Gastrocnemius medialis (tissue), 4 donors: ENCODE data around the gene CORO2B. TPM values are rescaled to one million over a fixed set of nuclear protein-coding genes. Genes with fewer than 3 reads are reported as not detected.

Source experiments
- ATAC-seq, 2 donors: fragments of 150-250 bp; one replicate each; pipeline ENCODE4 v1.9.1; 2016
- DNase-seq, 2 donors: peaks; one replicate each; pipeline ENCODE4 v3.0.0-alpha.2; 2019
- H3K27ac ChIP-seq, 4 donors: fragments of 200-600 bp; sonication (generic); 1 replicate in 1 of 4; 2 replicates in 3 of 4; pipeline ENCODE4 v1.5.1; 2016 to 2018; ENCODE audit warnings: mild to moderate bottlenecking in 2 of 4, moderate library complexity in 1 of 4
- H3K27me3 ChIP-seq, 3 donors: fragments of 200-600 bp; sonication (generic) in 2 of 3; 1 replicate in 1 of 3; 2 replicates in 2 of 3; pipeline versions ENCODE4 v1.5.1 to v1.6.0; 2016 to 2019; ENCODE audit warnings: mild to moderate bottlenecking in 1 of 3, moderate library complexity in 1 of 3
- H3K36me3 ChIP-seq, 2 donors: fragments of 200-600 bp; sonication (generic) in 1 of 2; one replicate each; pipeline ENCODE4 v1.5.1; 2017 to 2018
- H3K4me1 ChIP-seq, 2 donors: fragments of 200-600 bp; sonication (generic) in 1 of 2; one replicate each; pipeline ENCODE4 v1.5.1; 2016 to 2017; ENCODE audit warnings: mild to moderate bottlenecking in 2 of 2
- H3K4me3 ChIP-seq, 4 donors: fragments of 200-600 bp; sonication (generic) in 3 of 4; 1 replicate in 1 of 4; 2 replicates in 3 of 4; pipeline ENCODE4 v1.5.1; 2016 to 2019; ENCODE audit warnings: mild to moderate bottlenecking in 2 of 4
- H3K9me3 ChIP-seq, 3 donors: fragments of 200-600 bp; sonication (generic) in 2 of 3; 1 replicate in 1 of 3; 2 replicates in 2 of 3; pipeline ENCODE4 v1.5.1; 2016 to 2019
- POLR2A ChIP-seq, 2 donors: fragments of 450-650 bp; IDR thresholded peaks; one replicate each; pipeline ENCODE4 v1.6.1; 2017; ENCODE audit warnings: antibody characterized with exemption in 2 of 2, mild to moderate bottlenecking in 2 of 2, moderate library complexity in 2 of 2
- in situ Hi-C, 4 donors: fragments of 200-750 bp; cut with MboI; loops; one replicate each; pipeline versions ENCODE4 v1.15.0 to v1.8.0; 2017; ENCODE audit warnings: low sequenced_read_pairs in 4 of 4
- intact Hi-C: fragments of 100-400 bp; cut with DNase I; formaldehyde crosslinking; loops from one replicate; pipeline ENCODE4 v1.15.1; 2023; ENCODE audit warnings: low total_unique reads
- total RNA-seq, 4 donors: library from RNA; depleted of rRNA; stranded (reverse); fragments of >200 nt; gene quantifications; one replicate each; pipeline versions ENCODE4 v1.1.0 to v1.2.3, GENCODE V29; 2016
- TF ChIP-seq, protein P1 (sequence below), 5 experiments: fragments of 450-650 bp in 3 of 5; fragments of 200-600 bp in 2 of 5; sonication (generic) in 2 of 5; IDR thresholded peaks in 4 of 5; conservative IDR thresholded peaks in 1 of 5; 1 replicate in 4 of 5; 2 replicates in 1 of 5; pipeline ENCODE4 v1.5.1; 2016 to 2019; ENCODE audit warnings: antibody characterized with exemption in 5 of 5, mild to moderate bottlenecking in 3 of 5, moderate library complexity in 3 of 5

Gene CORO2B
- total RNA-seq, 4 donors from 2014 or later: 1.5 to 2.2 (median 1.8) TPM

DNA sequence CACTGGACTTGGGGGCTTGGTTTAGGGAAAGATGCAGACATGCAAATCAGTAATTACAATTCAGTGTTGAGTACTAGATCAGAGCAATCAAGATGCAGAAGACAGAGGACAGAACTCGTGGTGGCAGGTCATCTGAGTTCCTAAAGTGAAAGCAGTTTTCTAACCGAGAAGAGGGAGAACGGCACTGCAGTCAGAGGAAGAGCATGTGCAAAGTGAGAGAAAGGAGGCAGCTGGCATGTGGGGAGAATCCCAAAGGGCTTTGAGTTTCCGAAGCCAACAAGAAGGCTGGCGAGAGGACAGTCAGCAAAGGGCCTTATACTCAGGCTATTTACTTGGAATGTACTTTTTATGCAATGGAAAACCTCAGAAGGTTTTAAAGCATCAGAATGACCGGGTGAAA is 154.9 kb downstream of the CORO2B start:
- Histone ChIP-seq H3K27me3 (no peaks in the 10 kb centered on the region), H3K36me3 (no peaks in the 10 kb centered on the region), H3K4me1 (peaks cover 0 to 4% of the 10 kb centered on the region in 2 donors), H3K27ac (no peak overlapping the region), H3K4me3 (no peak overlapping the region), H3K9me3 (no peaks in the 10 kb centered on the region)
- intact Hi-C loops: loop anchor here (5.0 kb wide), 1 partner anchor 94 kb away; no protein-coding TSS in a partner anchor
- ATAC-seq (no peak), DNase-seq (no peak)
- TF ChIP-seq, protein P1, sequence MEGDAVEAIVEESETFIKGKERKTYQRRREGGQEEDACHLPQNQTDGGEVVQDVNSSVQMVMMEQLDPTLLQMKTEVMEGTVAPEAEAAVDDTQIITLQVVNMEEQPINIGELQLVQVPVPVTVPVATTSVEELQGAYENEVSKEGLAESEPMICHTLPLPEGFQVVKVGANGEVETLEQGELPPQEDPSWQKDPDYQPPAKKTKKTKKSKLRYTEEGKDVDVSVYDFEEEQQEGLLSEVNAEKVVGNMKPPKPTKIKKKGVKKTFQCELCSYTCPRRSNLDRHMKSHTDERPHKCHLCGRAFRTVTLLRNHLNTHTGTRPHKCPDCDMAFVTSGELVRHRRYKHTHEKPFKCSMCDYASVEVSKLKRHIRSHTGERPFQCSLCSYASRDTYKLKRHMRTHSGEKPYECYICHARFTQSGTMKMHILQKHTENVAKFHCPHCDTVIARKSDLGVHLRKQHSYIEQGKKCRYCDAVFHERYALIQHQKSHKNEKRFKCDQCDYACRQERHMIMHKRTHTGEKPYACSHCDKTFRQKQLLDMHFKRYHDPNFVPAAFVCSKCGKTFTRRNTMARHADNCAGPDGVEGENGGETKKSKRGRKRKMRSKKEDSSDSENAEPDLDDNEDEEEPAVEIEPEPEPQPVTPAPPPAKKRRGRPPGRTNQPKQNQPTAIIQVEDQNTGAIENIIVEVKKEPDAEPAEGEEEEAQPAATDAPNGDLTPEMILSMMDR (IDR thresholded peaks at IDR 0.05 in 4 of 5, conservative IDR thresholded peaks at IDR 0.05 in 1 of 5): no peak
- TF ChIP-seq POLR2A (IDR thresholded peaks at IDR 0.05): no peak
- in situ Hi-C loops: loop anchor here in 2 of 4 donors (5.0 kb wide), 1 partner anchor 144 kb away; no protein-coding TSS in a partner anchor

DNA sequence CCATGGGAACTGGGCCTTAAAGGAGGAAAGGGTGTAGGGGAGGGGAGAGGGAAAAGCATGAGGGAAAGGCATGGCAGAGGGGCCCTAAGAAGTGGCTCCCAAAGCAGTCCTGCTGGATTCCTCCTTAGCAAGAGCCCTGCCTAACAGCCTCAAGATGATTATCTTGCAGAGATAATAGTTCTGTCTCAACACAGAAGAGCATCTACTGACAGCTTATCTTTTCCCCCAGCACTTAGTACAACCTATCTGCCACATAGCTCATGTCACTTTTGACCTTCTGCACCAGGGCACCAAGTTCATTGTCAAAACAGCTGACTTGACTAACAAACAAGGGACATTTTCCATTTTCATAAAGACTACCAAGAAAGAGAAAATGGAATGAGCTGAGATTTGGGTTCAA is 155.6 kb downstream of the CORO2B start:
- intact Hi-C loops (loop anchor here (5.0 kb wide), 1 partner anchor 93 kb away; no protein-coding TSS in a partner anchor), in situ Hi-C loops (loop anchor here in 2 of 4 donors (5.0 kb wide), 1 partner anchor 143 kb away; no protein-coding TSS in a partner anchor)
- peaks cover 0 to 4% of the 10 kb centered on the region in 2 donors for H3K4me1 ChIP-seq

DNA sequence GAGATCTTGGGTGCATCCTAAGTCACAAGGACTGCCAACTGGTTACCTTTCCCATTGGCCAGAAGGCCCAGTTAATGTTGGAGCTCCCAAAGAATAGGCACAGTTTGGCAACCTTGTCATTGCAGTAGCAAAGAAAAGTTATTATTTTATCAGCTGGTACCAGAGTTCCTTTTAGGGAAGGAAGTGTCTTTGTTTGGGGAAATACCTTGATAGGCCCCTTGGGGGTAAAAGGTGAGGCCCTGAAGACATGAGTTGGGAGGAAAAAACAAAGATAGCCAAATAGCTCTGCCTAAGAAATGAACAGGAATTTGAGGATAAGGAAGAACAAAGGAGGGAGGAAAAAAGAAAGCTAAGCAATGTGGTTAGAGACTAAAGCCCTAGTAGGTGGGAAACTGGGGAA is 156.1 kb downstream of the CORO2B start:
- TF ChIP-seq POLR2A (IDR thresholded peaks at IDR 0.05): no peak
- TF ChIP-seq, protein P1 (IDR thresholded peaks at IDR 0.05 in 4 of 5, conservative IDR thresholded peaks at IDR 0.05 in 1 of 5): no peak
- in situ Hi-C loops (loop anchor here in 2 of 4 donors (5.0 kb wide), 1 partner anchor 142 kb away; no protein-coding TSS in a partner anchor), intact Hi-C loops (loop anchor here (5.0 kb wide), 1 partner anchor 92 kb away; no protein-coding TSS in a partner anchor)
- Histone ChIP-seq H3K9me3 (no peaks in the 10 kb centered on the region), H3K36me3 (no peaks in the 10 kb centered on the region), H3K4me1 (peaks cover 0 to 4% of the 10 kb centered on the region in 2 donors), H3K27me3 (no peaks in the 10 kb centered on the region), H3K27ac (no peak overlapping the region), H3K4me3 (no peak overlapping the region)
- no peak for DNase-seq
- ATAC-seq: no peak

More for the DNA sequence above, 155.6 kb downstream of the CORO2B start:
- H3K27ac ChIP-seq: no peak overlapping the region
- no peak overlapping the region for H3K4me3 ChIP-seq
- ATAC-seq (no peak), DNase-seq (no peak)
- no peaks in the 10 kb centered on the region for H3K27me3 ChIP-seq
- H3K36me3 ChIP-seq: no peaks in the 10 kb centered on the region
- no peaks in the 10 kb centered on the region for H3K9me3 ChIP-seq
- TF ChIP-seq POLR2A (IDR thresholded peaks at IDR 0.05): no peak
- TF ChIP-seq, protein P1 (IDR thresholded peaks at IDR 0.05 in 4 of 5, conservative IDR thresholded peaks at IDR 0.05 in 1 of 5): no peak

DNA sequence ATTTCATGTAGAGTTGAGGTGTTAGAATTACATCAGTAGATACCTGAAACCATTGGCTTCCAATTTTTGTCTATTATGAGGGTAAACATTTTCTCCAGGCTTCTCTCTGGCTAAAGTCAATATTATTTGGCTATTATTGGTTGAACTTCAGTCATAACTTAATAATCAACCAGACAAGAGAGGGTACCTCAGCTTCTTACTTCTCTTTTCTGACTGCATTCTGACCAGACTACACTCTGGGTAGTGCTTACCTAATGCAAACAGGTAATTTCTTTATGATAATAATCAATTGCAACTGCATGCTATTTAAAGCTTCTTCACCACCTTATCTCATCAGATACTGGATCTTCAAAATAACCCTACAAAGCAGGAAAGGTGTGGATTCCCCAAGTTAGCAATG is 156.8 kb downstream of the CORO2B start:
- no peak for TF ChIP-seq POLR2A (IDR thresholded peaks at IDR 0.05)
- TF ChIP-seq, protein P1 (IDR thresholded peaks at IDR 0.05 in 4 of 5, conservative IDR thresholded peaks at IDR 0.05 in 1 of 5): no peak

More for the DNA sequence above, 156.8 kb downstream of the CORO2B start:
- Histone ChIP-seq H3K27me3 (no peaks in the 10 kb centered on the region), H3K4me1 (no peaks in the 10 kb centered on the region), H3K27ac (no peak overlapping the region), H3K9me3 (no peaks in the 10 kb centered on the region), H3K4me3 (no peak overlapping the region), H3K36me3 (no peaks in the 10 kb centered on the region)
- DNase-seq (no peak), ATAC-seq (no peak)
- in situ Hi-C loops: no loop called here
- intact Hi-C loops: no loop called here
